CD14-positive monocyte (primary cell): ENCODE data around the gene SETBP1. TPM values are rescaled to one million over a fixed set of nuclear protein-coding genes. Genes with fewer than 3 reads are reported as not detected.

Experiments
- DNase-seq, 3 donors: peaks; one replicate each; pipeline ENCODE4 v3.0.0-alpha.2; 2011 to 2022
- H2AFZ ChIP-seq: 2 replicates; pipeline ENCODE4 v1.6.0; 2012; ENCODE audit warnings: mild to moderate bottlenecking, low read depth, low read length, inconsistent platforms; ENCODE audit not compliant: insufficient read depth, poor library complexity, severe bottlenecking
- H3K27ac ChIP-seq, 2 donors: 1 replicate in 1 of 2; 2 replicates in 1 of 2; pipeline ENCODE4 v1.5.1; 2012 to 2013; ENCODE audit warnings: low read length in 2 of 2, control low read depth in 1 of 2, inconsistent platforms in 1 of 2, low read depth in 1 of 2, mild to moderate bottlenecking in 1 of 2
- H3K27me3 ChIP-seq, 2 donors: one replicate each; pipeline versions ENCODE4 v1.6.0 to v1.6.1; 2011 to 2013; ENCODE audit warnings: low read length in 2 of 2; ENCODE audit not compliant: control insufficient read depth in 2 of 2, insufficient read depth in 2 of 2
- H3K36me3 ChIP-seq, 2 donors: replicated peaks in 1 of 2; 1 replicate in 1 of 2; 2 replicates in 1 of 2; pipeline versions ENCODE4 v1.5.1 to v1.6.1; 2012 to 2013; ENCODE audit warnings: low read length in 2 of 2, control low read depth in 1 of 2, inconsistent platforms in 1 of 2, mild to moderate bottlenecking in 1 of 2; ENCODE audit not compliant: insufficient read depth in 2 of 2, control insufficient read depth in 1 of 2
- H3K4me1 ChIP-seq, 2 donors: 1 replicate in 1 of 2; 2 replicates in 1 of 2; pipeline versions ENCODE4 v1.5.1 to v1.6.1; 2012 to 2013; ENCODE audit warnings: low read length in 2 of 2, control low read depth in 1 of 2, inconsistent platforms in 1 of 2, mild to moderate bottlenecking in 1 of 2, moderate library complexity in 1 of 2; ENCODE audit not compliant: insufficient read depth in 2 of 2, control insufficient read depth in 1 of 2
- H3K4me2 ChIP-seq: replicated peaks from 2 replicates; pipeline ENCODE3; 2012; ENCODE audit warnings: low read length, moderate library complexity, mild to moderate bottlenecking; ENCODE audit not compliant: poor library complexity, severe bottlenecking; ENCODE audit errors: extremely low read depth
- H3K4me3 ChIP-seq, 3 experiments: fragments of 200-600 bp in 1 of 3; sonication (generic) in 1 of 3; replicated peaks in 1 of 3; 1 replicate in 2 of 3; 2 replicates in 1 of 3; pipeline ENCODE4 v1.5.1; 2011 to 2013; ENCODE audit warnings: low read length in 3 of 3, mild to moderate bottlenecking in 3 of 3, control low read depth in 2 of 3, low read depth in 2 of 3, inconsistent platforms in 1 of 3, moderate library complexity in 1 of 3
- H3K79me2 ChIP-seq: 2 replicates; pipeline ENCODE4 v1.6.0; 2012; ENCODE audit warnings: mild to moderate bottlenecking, control low read depth, inconsistent platforms, low read length, moderate library complexity; ENCODE audit not compliant: insufficient read depth
- H3K9ac ChIP-seq: 2 replicates; pipeline ENCODE4 v1.6.0; 2017; ENCODE audit warnings: low read length, mild to moderate bottlenecking; ENCODE audit not compliant: insufficient read depth, poor library complexity, severe bottlenecking
- H3K9me3 ChIP-seq, 2 donors: replicated peaks in 1 of 2; 1 replicate in 1 of 2; 2 replicates in 1 of 2; pipeline versions ENCODE4 v1.5.1 to v1.6.1; 2012 to 2013; ENCODE audit warnings: low read length in 2 of 2, control low read depth in 1 of 2; ENCODE audit not compliant: control insufficient read depth in 1 of 2, insufficient read depth in 1 of 2
- H4K20me1 ChIP-seq: 2 replicates; pipeline ENCODE4 v1.6.0; 2012; ENCODE audit warnings: mild to moderate bottlenecking, low read length, control low read depth, moderate library complexity; ENCODE audit not compliant: insufficient read depth
- H3K27ac Mint-ChIP-seq, 7 donors: one replicate each; pipeline ENCODE4 v1.8.0; 2020; ENCODE audit warnings: mild to moderate bottlenecking in 7 of 7, mixed read lengths in 7 of 7, moderate library complexity in 6 of 7, inconsistent platforms in 2 of 7
- H3K27me3 Mint-ChIP-seq, 3 donors: one replicate each; pipeline ENCODE4 v1.8.0; 2021 to 2022; ENCODE audit warnings: low read depth in 3 of 3, mild to moderate bottlenecking in 3 of 3, mixed read lengths in 3 of 3, moderate library complexity in 3 of 3, inconsistent platforms in 1 of 3
- H3K36me3 Mint-ChIP-seq, 2 donors: one replicate each; pipeline ENCODE4 v1.8.0; 2020; ENCODE audit warnings: mixed read lengths in 2 of 2, inconsistent platforms in 1 of 2, mild to moderate bottlenecking in 1 of 2
- H3K4me1 Mint-ChIP-seq: one replicate; pipeline ENCODE4 v1.8.0; 2020; ENCODE audit warnings: mild to moderate bottlenecking, mixed read lengths
- H3K4me3 Mint-ChIP-seq, 2 donors: one replicate each; pipeline ENCODE4 v1.8.0; 2020; ENCODE audit warnings: mild to moderate bottlenecking in 2 of 2, mixed read lengths in 2 of 2, moderate library complexity in 1 of 2
- H3K9me3 Mint-ChIP-seq, 7 donors: one replicate each; pipeline ENCODE4 v1.8.0; 2020 to 2022; ENCODE audit warnings: mixed read lengths in 7 of 7, mild to moderate bottlenecking in 6 of 7, moderate library complexity in 6 of 7, inconsistent platforms in 2 of 7
- CTCF ChIP-seq: fragments of 200-600 bp; IDR thresholded peaks from one replicate; pipeline ENCODE4 v1.8.0; 2022; ENCODE audit warnings: antibody characterized with exemption, mild to moderate bottlenecking
- WGBS: methylation state at CpG from one replicate; pipeline ENCODE4 v1.1.5; 2013; ENCODE audit warnings: missing lambda C conversion rate; ENCODE audit not compliant: insufficient coverage; 5-methylcytosine and 5-hydroxymethylcytosine counted together
- intact Hi-C, 2 donors: fragments of 100-400 bp; cut with micrococcal nuclease; formaldehyde crosslinking; loops; one replicate each; pipeline versions ENCODE4 v1.15.0 to v1.15.1; 2023
- polyA plus RNA-seq, 3 donors: library from polyadenylated mRNA; depleted of rRNA in 1 of 3; unstranded in 2 of 3; stranded (reverse) in 1 of 3; fragments of 300-500 nt in 2 of 3; fragments of >200 nt in 1 of 3; fragmentation: Illumina TruSeq in 2 of 3; gene quantifications; 1 replicate in 2 of 3; 2 replicates in 1 of 3; pipeline ENCODE4 v1.2.3, GENCODE V29; 2012 to 2021

The SETBP1 gene
- polyA plus RNA-seq, 3 donors, result 0.01 to 1.2 TPM; not detected in 1

- H3K79me2 ChIP-seq, result no peaks in the 10 kb centered on the region
- Mint-ChIP-seq H3K4me1 (no peaks in the 10 kb centered on the region), H3K36me3 (peaks cover 0 to 3% of the 10 kb centered on the region in 2 donors), H3K27me3 (peaks cover 43 to 71% (median 50%) of the 10 kb centered on the region in 3 donors), H3K4me3 (peak overlapping the region in 1 of 2 donors; percentile 49), H3K27ac (no peak overlapping the region), H3K9me3 (peaks cover 0 to 8% (median 2%) of the 10 kb centered on the region in 7 donors)
- H3K27me3 ChIP-seq, result peaks cover 36 to 64% of the 10 kb centered on the region in 2 donors
- H2AFZ ChIP-seq, result no peak overlapping the region
- intact Hi-C loops, result no loop called here
- no peak overlapping the region for H3K9ac ChIP-seq
- H3K9me3 ChIP-seq, result no peaks in the 10 kb centered on the region
- H3K27ac ChIP-seq, result no peak overlapping the region
- DNase-seq, result no peak
- no peak overlapping the region for H3K4me3 ChIP-seq
- no peak for TF ChIP-seq CTCF
- H3K4me2 ChIP-seq, result no peak overlapping the region
- no peaks in the 10 kb centered on the region for H3K36me3 ChIP-seq
- no peaks in the 10 kb centered on the region for H4K20me1 ChIP-seq
- H3K4me1 ChIP-seq, result no peaks in the 10 kb centered on the region
- WGBS, result 79% methylated on average over 8 of the region's 10 CpGs
These were observed 19.0 kb downstream of the SETBP1 start for GRCh38 chr18:44699572-44700261.

GRCh38 chr18:44700652-44701051 lies 20.0 kb downstream of the SETBP1 start:
- H4K20me1 ChIP-seq, result no peaks in the 10 kb centered on the region
- no peaks in the 10 kb centered on the region for H3K36me3 ChIP-seq
- Mint-ChIP-seq H3K27ac (no peak overlapping the region), H3K9me3 (peaks cover 0 to 8% (median 2%) of the 10 kb centered on the region in 7 donors), H3K36me3 (no peaks in the 10 kb centered on the region), H3K27me3 (peaks cover 40 to 72% (median 46%) of the 10 kb centered on the region in 3 donors), H3K4me3 (no peak overlapping the region), H3K4me1 (no peaks in the 10 kb centered on the region)
- DNase-seq, result no peak
- no peak overlapping the region for H3K27ac ChIP-seq
- TF ChIP-seq CTCF, result no peak
- no peaks in the 10 kb centered on the region for H3K79me2 ChIP-seq
- 0% methylated on average over 1 of the region's 5 CpGs for WGBS
- H3K9ac ChIP-seq, result no peak overlapping the region
- H3K27me3 ChIP-seq, result peaks cover 40 to 68% of the 10 kb centered on the region in 2 donors
- no peak overlapping the region for H3K4me2 ChIP-seq
- no peaks in the 10 kb centered on the region for H3K4me1 ChIP-seq
- H3K9me3 ChIP-seq, result no peaks in the 10 kb centered on the region
- intact Hi-C loops, result no loop called here
- H3K4me3 ChIP-seq, result no peak overlapping the region
- H2AFZ ChIP-seq, result no peak overlapping the region
